A549 (cell line): ENCODE data around the gene MT1A.

Experiments
- CTCF ChIP-seq: fragments of >200 bp; sonication (Bioruptor Twin); formaldehyde crosslinking; IDR thresholded peaks from 3 replicates; pipeline ENCODE4 v1.5.1; 2016
- KDM1A ChIP-seq: fragments of 200-600 bp; sonication (generic); IDR thresholded peaks from 2 replicates; pipeline ENCODE4 v1.6.1; 2016; ENCODE audit warnings: low read depth, mild to moderate bottlenecking
- POLR2A ChIP-seq: IDR thresholded peaks from 2 replicates; pipeline ENCODE4 v1.6.1; 2012; ENCODE audit warnings: mild to moderate bottlenecking, low read length
- RAD21 ChIP-seq, 2 experiments: fragments of >200 bp in 1 of 2; sonication (Bioruptor Twin) in 1 of 2; formaldehyde crosslinking in 1 of 2; IDR thresholded peaks in 1 of 2; conservative IDR thresholded peaks in 1 of 2; 2 replicates in 1 of 2; 3 replicates in 1 of 2; pipeline ENCODE4 v1.6.1; 2012 to 2018; ENCODE audit warnings: inconsistent platforms in 1 of 2
- REST ChIP-seq: fragments of 200-600 bp; sonication (generic); IDR thresholded peaks from 2 replicates; pipeline ENCODE4 v1.6.1; 2016; ENCODE audit warnings: antibody characterized with exemption, mild to moderate bottlenecking, moderate library complexity

- no peak for TF ChIP-seq POLR2A
- no peak for TF ChIP-seq CTCF
- no peak for TF ChIP-seq REST
- TF ChIP-seq RAD21 (conservative IDR thresholded peaks at IDR 0.05 in 1 of 2, IDR thresholded peaks at IDR 0.05 in 1 of 2) = no peak
- TF ChIP-seq KDM1A = no peak
These were observed 6.2 kb upstream of the MT1A start, which contains the start of gene MT1M for GRCh38 chr16:56632156-56632847.
